ENCODE data around the gene GCAT. TPM values are rescaled to one million over a fixed set of nuclear protein-coding genes. Genes with fewer than 3 reads are reported as not detected.

The GCAT gene
- total RNA-seq, 4 donors from 2014 or later, result 11.3 to 34.5 (median 20.1) TPM

- no peak for DNase-seq (ENCODE audit: low spot score in 2 of 2)
These were observed 39.5 kb upstream of the GCAT start for GRCh38 chr22:37768273-37768672.

DNA sequence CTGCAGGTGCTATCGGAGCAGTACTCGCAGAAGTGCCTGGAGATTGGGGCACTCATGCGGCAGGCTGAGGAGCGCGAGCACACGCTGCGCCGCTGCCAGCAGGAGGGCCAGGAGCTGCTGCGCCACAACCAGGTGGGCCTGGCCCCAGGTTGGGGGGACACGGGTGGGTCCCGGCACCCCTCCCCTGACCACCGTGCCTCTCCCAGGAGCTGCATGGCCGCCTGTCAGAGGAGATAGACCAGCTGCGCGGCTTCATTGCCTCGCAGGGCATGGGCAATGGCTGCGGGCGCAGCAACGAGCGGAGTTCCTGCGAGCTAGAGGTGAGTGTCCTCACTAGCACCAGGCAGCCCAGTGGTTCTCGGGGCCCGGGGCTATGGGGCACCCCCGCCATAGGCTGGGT, 38.7 kb upstream of the GCAT start:
- Histone ChIP-seq H3K4me3 (no peak overlapping the region), H3K9me3 (no peaks in the 10 kb centered on the region), H3K36me3 (peaks cover 89% of the 10 kb centered on the region), H3K27ac (no peak overlapping the region), H3K4me1 (peaks cover 4% of the 10 kb centered on the region), H3K27me3 (no peaks in the 10 kb centered on the region)
- no peak for DNase-seq (ENCODE audit: low spot score in 2 of 2)
- no peak for TF ChIP-seq POLR2A (IDR thresholded peaks at IDR 0.05)
- TF ChIP-seq POLR2AphosphoS5 (IDR thresholded peaks at IDR 0.05), result no peak
- no peak for TF ChIP-seq EP300 (IDR thresholded peaks at IDR 0.05)
- TF ChIP-seq CTCF (IDR thresholded peaks at IDR 0.05), result no peak
- WGBS, result no CpG with 5 or more reads among the region's 24 CpGs

More at GRCh38 chr22:37768273-37768672, 39.5 kb upstream of the GCAT start:
- WGBS, result 100% methylated on average over 3 of the region's 3 CpGs
- TF ChIP-seq POLR2A (IDR thresholded peaks at IDR 0.05), result no peak
- no peak for TF ChIP-seq EP300 (IDR thresholded peaks at IDR 0.05)
- peak in 1 of 2 donors; percentile 26 for TF ChIP-seq CTCF (IDR thresholded peaks at IDR 0.05)
- no peak for TF ChIP-seq POLR2AphosphoS5 (IDR thresholded peaks at IDR 0.05)
- H3K9me3 ChIP-seq, result no peaks in the 10 kb centered on the region
- H3K27me3 ChIP-seq, result no peaks in the 10 kb centered on the region
- peaks cover 89% of the 10 kb centered on the region for H3K36me3 ChIP-seq
- H3K27ac ChIP-seq, result no peak overlapping the region
- H3K4me3 ChIP-seq, result no peak overlapping the region
- peaks cover 4% of the 10 kb centered on the region for H3K4me1 ChIP-seq

GRCh38 chr22:37771081-37771480, 36.7 kb upstream of the GCAT start:
- 51% methylated on average over 4 of the region's 4 CpGs for WGBS
- peaks cover 2% of the 10 kb centered on the region for H3K4me1 ChIP-seq
- peaks cover 77% of the 10 kb centered on the region for H3K36me3 ChIP-seq

GRCh38 chr22:37771702-37772427, 35.9 kb upstream of the GCAT start:
- 88% methylated on average over 16 of the region's 17 CpGs for WGBS
- H3K27ac ChIP-seq, result no peak overlapping the region
- no peak overlapping the region for H3K4me3 ChIP-seq
- peaks cover 9% of the 10 kb centered on the region for H3K4me1 ChIP-seq
- H3K36me3 ChIP-seq, result peaks cover 73% of the 10 kb centered on the region
- H3K27me3 ChIP-seq, result no peaks in the 10 kb centered on the region
- no peak for DNase-seq (ENCODE audit: low spot score in 2 of 2)
- H3K9me3 ChIP-seq, result no peaks in the 10 kb centered on the region
- TF ChIP-seq EP300 (IDR thresholded peaks at IDR 0.05) (no peak), CTCF (IDR thresholded peaks at IDR 0.05) (no peak), POLR2AphosphoS5 (IDR thresholded peaks at IDR 0.05) (no peak), POLR2A (IDR thresholded peaks at IDR 0.05) (no peak)

More at GRCh38 chr22:37771081-37771480, 36.7 kb upstream of the GCAT start:
- H3K9me3 ChIP-seq, result no peaks in the 10 kb centered on the region
- H3K27ac ChIP-seq, result no peak overlapping the region
- no peak overlapping the region for H3K4me3 ChIP-seq
- H3K27me3 ChIP-seq, result no peaks in the 10 kb centered on the region
- DNase-seq (ENCODE audit: low spot score in 2 of 2), result no peak
- no peak for TF ChIP-seq EP300 (IDR thresholded peaks at IDR 0.05)

- Histone ChIP-seq H3K4me3 (no peak overlapping the region), H3K4me1 (peaks cover 17% of the 10 kb centered on the region), H3K9me3 (no peaks in the 10 kb centered on the region), H3K27ac (no peak overlapping the region), H3K36me3 (peaks cover 50% of the 10 kb centered on the region), H3K27me3 (no peaks in the 10 kb centered on the region)
- TF ChIP-seq EP300 (IDR thresholded peaks at IDR 0.05) (no peak), POLR2A (IDR thresholded peaks at IDR 0.05) (no peak), POLR2AphosphoS5 (IDR thresholded peaks at IDR 0.05) (no peak), CTCF (IDR thresholded peaks at IDR 0.05) (no peak)
- DNase-seq (ENCODE audit: low spot score in 2 of 2), result no peak
- WGBS, result 80% methylated on average over 3 of the region's 3 CpGs
These were observed 33.0 kb upstream of the GCAT start for GRCh38 chr22:37774728-37775127.
